Gastroesophageal sphincter (tissue), 3 donors: ENCODE data around the gene JPH4.

Experiments used
- CTCF ChIP-seq, 4 experiments: fragments of 200-600 bp in 2 of 4; fragments of 450-650 bp in 2 of 4; sonication (generic) in 1 of 4; IDR thresholded peaks; one replicate each; pipeline ENCODE4 v1.5.1; 2017 to 2019; ENCODE audit warnings: antibody characterized with exemption in 4 of 4, mild to moderate bottlenecking in 2 of 4, moderate library complexity in 2 of 4
- EP300 ChIP-seq: sonication (generic); formaldehyde crosslinking; IDR thresholded peaks from one replicate; pipeline ENCODE4 v1.6.1; 2017; ENCODE audit warnings: antibody characterized with exemption, mild to moderate bottlenecking
- POLR2A ChIP-seq, 2 donors: fragments of 450-650 bp; IDR thresholded peaks; one replicate each; pipeline ENCODE4 v1.6.1; 2017; ENCODE audit warnings: antibody characterized with exemption in 2 of 2, mild to moderate bottlenecking in 2 of 2, moderate library complexity in 1 of 2
- POLR2AphosphoS5 ChIP-seq: sonication (generic); formaldehyde crosslinking; IDR thresholded peaks from one replicate; pipeline ENCODE4 v1.6.1; 2017; ENCODE audit warnings: antibody characterized with exemption

DNA sequence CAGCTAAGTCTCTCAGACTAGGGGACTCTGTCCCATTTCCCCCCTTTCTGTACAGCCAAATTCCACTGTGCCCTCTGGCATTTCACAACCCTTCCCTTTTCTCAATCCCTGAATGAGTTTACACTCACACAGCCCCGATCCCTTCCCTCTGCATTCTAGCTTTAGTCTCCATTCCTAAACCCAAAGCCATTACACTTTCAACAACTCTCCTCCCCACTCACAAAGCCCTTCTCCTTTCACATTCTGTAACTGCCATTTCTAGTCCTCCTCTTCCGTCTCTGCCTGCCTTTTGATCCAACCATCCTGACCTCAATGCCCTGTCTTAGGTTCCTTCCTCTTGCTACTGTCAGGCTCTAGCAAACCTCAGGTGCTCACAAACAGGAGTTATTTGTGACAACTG, 30.7 kb downstream of the JPH4 start:
- TF ChIP-seq CTCF (IDR thresholded peaks at IDR 0.05) (no peak), POLR2A (IDR thresholded peaks at IDR 0.05) (no peak), POLR2AphosphoS5 (no peak), EP300 (no peak)
